CD4-positive, CD25-positive, alpha-beta regulatory T cell (primary cell): ENCODE results near the gene GRIP2. TPM values are rescaled to one million over a fixed set of nuclear protein-coding genes. Genes with fewer than 3 reads are reported as not detected.

Source experiments
- ATAC-seq, 2 donors: fragments of 150-1000 bp; cut with Tn5 transposase; one replicate each; pipeline ENCODE4 v1.10.0; 2021; ENCODE audit warnings: low read depth in 2 of 2, moderate number of reproducible peaks in 2 of 2, moderate library complexity in 1 of 2
- DNase-seq, 3 donors: peaks; one replicate each; pipeline versions ENCODE4 v3.0.0 to v3.0.0-alpha.2; 2012 to 2022; ENCODE audit warnings: mixed read lengths in 1 of 3
- H3K27ac ChIP-seq: one replicate; pipeline ENCODE4 v1.7.0; 2013; ENCODE audit warnings: mild to moderate bottlenecking, low read length; ENCODE audit not compliant: insufficient read depth, poor library complexity, severe bottlenecking
- H3K27me3 ChIP-seq: one replicate; pipeline ENCODE4 v1.7.0; 2013; ENCODE audit warnings: low read length; ENCODE audit not compliant: control insufficient read depth, insufficient read depth
- H3K36me3 ChIP-seq: one replicate; pipeline ENCODE4 v1.7.0; 2013; ENCODE audit warnings: mild to moderate bottlenecking, low read length, moderate library complexity; ENCODE audit not compliant: control insufficient read depth, insufficient read depth
- H3K4me1 ChIP-seq: 2 replicates; pipeline ENCODE4 v1.7.0; 2013; ENCODE audit warnings: mild to moderate bottlenecking, low read length; ENCODE audit not compliant: insufficient read depth, control insufficient read depth, poor library complexity, severe bottlenecking
- H3K4me3 ChIP-seq: one replicate; pipeline ENCODE4 v1.7.0; 2013; ENCODE audit warnings: low read depth, mild to moderate bottlenecking, low read length, moderate library complexity
- H3K9me3 ChIP-seq, 2 experiments: 1 replicate in 1 of 2; 2 replicates in 1 of 2; pipeline ENCODE4 v1.7.0; 2013; ENCODE audit warnings: low read length in 2 of 2, mild to moderate bottlenecking in 1 of 2, moderate library complexity in 1 of 2; ENCODE audit not compliant: control insufficient read depth in 2 of 2
- H3K27ac Mint-ChIP-seq, 3 donors: one replicate each; pipeline ENCODE4 v1.8.0; 2020 to 2022; ENCODE audit warnings: mild to moderate bottlenecking in 3 of 3, mixed read lengths in 3 of 3, moderate library complexity in 2 of 3
- H3K27me3 Mint-ChIP-seq: one replicate; pipeline ENCODE4 v1.8.0; 2022; ENCODE audit warnings: mild to moderate bottlenecking, mixed read lengths
- H3K36me3 Mint-ChIP-seq: one replicate; pipeline ENCODE4 v1.8.0; 2020; ENCODE audit warnings: mixed read lengths
- H3K4me1 Mint-ChIP-seq, 4 donors: one replicate each; pipeline ENCODE4 v1.8.0; 2020 to 2022; ENCODE audit warnings: mixed read lengths in 4 of 4, mild to moderate bottlenecking in 1 of 4
- H3K4me3 Mint-ChIP-seq, 4 donors: one replicate each; pipeline ENCODE4 v1.8.0; 2020 to 2022; ENCODE audit warnings: mild to moderate bottlenecking in 4 of 4, mixed read lengths in 4 of 4, moderate library complexity in 3 of 4
- H3K9me3 Mint-ChIP-seq, 7 donors: one replicate each; pipeline ENCODE4 v1.8.0; 2020 to 2022; ENCODE audit warnings: mixed read lengths in 7 of 7, mild to moderate bottlenecking in 3 of 7, moderate library complexity in 2 of 7
- polyA plus RNA-seq, 4 donors: library from polyadenylated mRNA; unstranded; fragments of 300-500 nt; fragmentation: Illumina TruSeq; gene quantifications; one replicate each; pipeline ENCODE4 v1.2.3, GENCODE V29; 2021
- total RNA-seq: library from RNA; stranded (reverse); gene quantifications from one replicate; pipeline ENCODE4 v1.2.3, GENCODE V29; 2022

Gene GRIP2
- total and polyA plus RNA-seq, 5 donors from 2014 or later, result 0.18 TPM; not detected in 4

- Histone ChIP-seq H3K4me1 (no peaks in the 10 kb centered on the region), H3K27ac (no peak overlapping the region), H3K4me3 (no peak overlapping the region), H3K9me3 (no peaks in the 10 kb centered on the region), H3K27me3 (no peaks in the 10 kb centered on the region), H3K36me3 (peaks cover 97% of the 10 kb centered on the region)
- peaks cover 0 to 4% (median 0%) of the 10 kb centered on the region in 4 donors for H3K4me1 Mint-ChIP-seq
- no peak overlapping the region for H3K4me3 Mint-ChIP-seq
- H3K36me3 Mint-ChIP-seq, result peaks cover 50% of the 10 kb centered on the region
- ATAC-seq (no peak), DNase-seq (no peak)
- no peaks in the 10 kb centered on the region for H3K27me3 Mint-ChIP-seq
- H3K27ac Mint-ChIP-seq, result peak overlapping the region in 2 of 3 donors; percentile 60 to 79
- H3K9me3 Mint-ChIP-seq, result no peaks in the 10 kb centered on the region
These were observed 59.0 kb downstream of the GRIP2 start for GRCh38 chr3:14481018-14481645.

GRCh38 chr3:14480207-14481017 is 59.7 kb downstream of the GRIP2 start:
- peak overlapping the region in 1 of 3 donors; percentile 79 for H3K27ac Mint-ChIP-seq
- no peak overlapping the region for H3K27ac ChIP-seq
- no peaks in the 10 kb centered on the region for H3K27me3 ChIP-seq
- no peaks in the 10 kb centered on the region for H3K27me3 Mint-ChIP-seq
- H3K4me1 Mint-ChIP-seq, result peaks cover 0 to 4% (median 0%) of the 10 kb centered on the region in 4 donors
- H3K36me3 Mint-ChIP-seq, result peaks cover 46% of the 10 kb centered on the region
- ATAC-seq (no peak), DNase-seq (no peak)
- no peaks in the 10 kb centered on the region for H3K9me3 Mint-ChIP-seq
- no peaks in the 10 kb centered on the region for H3K4me1 ChIP-seq
- H3K9me3 ChIP-seq, result no peaks in the 10 kb centered on the region
- no peak overlapping the region for H3K4me3 Mint-ChIP-seq
- no peak overlapping the region for H3K4me3 ChIP-seq
- H3K36me3 ChIP-seq, result peaks cover 93% of the 10 kb centered on the region

DNA sequence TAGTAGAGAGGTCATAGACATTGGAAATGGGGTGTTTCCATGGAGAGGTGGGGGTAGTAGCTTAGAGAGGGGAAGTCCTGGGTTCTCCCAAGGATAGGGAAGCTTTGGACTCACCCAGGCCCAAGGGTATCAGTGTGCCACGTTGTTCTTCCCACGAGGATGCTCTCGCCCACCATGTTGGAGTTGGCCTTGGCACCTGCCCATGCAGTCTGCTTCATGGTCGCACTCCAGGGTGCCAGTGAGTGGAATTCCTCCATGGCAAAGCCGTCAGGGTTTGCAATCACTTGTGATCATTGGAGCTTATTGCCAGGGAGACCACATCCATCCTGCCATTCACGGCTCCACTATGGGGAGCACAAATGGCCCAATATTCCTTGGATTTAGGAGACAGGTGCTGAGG is 60.6 kb downstream of the GRIP2 start:
- no peak for ATAC-seq
- Histone ChIP-seq H3K4me3 (no peak overlapping the region), H3K27ac (no peak overlapping the region), H3K36me3 (peaks cover 92% of the 10 kb centered on the region), H3K4me1 (no peaks in the 10 kb centered on the region), H3K9me3 (no peaks in the 10 kb centered on the region), H3K27me3 (no peaks in the 10 kb centered on the region)
- H3K4me3 Mint-ChIP-seq, result no peak overlapping the region
- DNase-seq, result no peak
- no peaks in the 10 kb centered on the region for H3K27me3 Mint-ChIP-seq
- peaks cover 41% of the 10 kb centered on the region for H3K36me3 Mint-ChIP-seq
- H3K27ac Mint-ChIP-seq, result peak overlapping the region in 2 of 3 donors; percentile 55 to 68
- H3K4me1 Mint-ChIP-seq, result peaks cover 0 to 4% (median 0%) of the 10 kb centered on the region in 4 donors
- no peaks in the 10 kb centered on the region for H3K9me3 Mint-ChIP-seq

DNA sequence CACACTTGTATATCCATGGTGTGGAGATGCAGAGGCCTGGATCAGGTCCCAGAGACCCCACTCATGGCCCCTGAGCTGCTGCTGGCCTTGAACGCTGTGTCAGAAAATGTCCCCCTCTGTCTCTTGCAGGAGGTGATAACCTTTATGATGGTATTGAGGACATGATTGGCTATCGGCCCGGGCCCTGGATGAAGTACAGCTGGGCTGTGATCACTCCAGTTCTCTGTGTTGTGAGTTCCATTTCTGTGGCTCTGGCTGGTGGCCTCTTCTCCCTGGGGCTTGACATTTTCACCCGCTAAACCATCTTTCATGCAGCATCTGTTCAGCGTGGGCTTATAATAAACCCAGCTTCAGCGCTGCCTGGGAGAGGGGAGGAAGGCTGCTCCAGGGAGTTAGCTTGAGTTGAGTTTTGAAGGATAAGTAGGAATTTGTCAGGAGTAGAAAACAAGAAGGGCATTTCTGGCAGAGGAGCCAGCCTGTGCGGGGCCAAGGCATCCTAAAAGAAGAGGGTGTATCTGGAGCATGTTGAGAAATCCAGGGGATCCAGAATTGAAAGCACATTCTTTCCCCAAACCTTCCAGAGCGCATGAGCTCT is 61.1 kb downstream of the GRIP2 start:
- Mint-ChIP-seq H3K9me3 (no peaks in the 10 kb centered on the region), H3K36me3 (peaks cover 40% of the 10 kb centered on the region), H3K27me3 (no peaks in the 10 kb centered on the region), H3K27ac (peak overlapping the region in 2 of 3 donors; percentile 55 to 68), H3K4me1 (peaks cover 0 to 4% (median 0%) of the 10 kb centered on the region in 4 donors), H3K4me3 (no peak overlapping the region)
- Histone ChIP-seq H3K4me3 (no peak overlapping the region), H3K36me3 (peaks cover 92% of the 10 kb centered on the region), H3K9me3 (no peaks in the 10 kb centered on the region), H3K4me1 (no peaks in the 10 kb centered on the region), H3K27ac (no peak overlapping the region), H3K27me3 (no peaks in the 10 kb centered on the region)
- ATAC-seq (no peak), DNase-seq (no peak)

GRCh38 chr3:14477311-14477935 is 62.7 kb downstream of the GRIP2 start:
- Mint-ChIP-seq H3K27me3 (no peaks in the 10 kb centered on the region), H3K4me1 (peaks cover 0 to 2% (median 0%) of the 10 kb centered on the region in 4 donors), H3K4me3 (no peak overlapping the region), H3K9me3 (no peaks in the 10 kb centered on the region), H3K36me3 (peaks cover 43% of the 10 kb centered on the region), H3K27ac (peak overlapping the region in 1 of 3 donors; percentile 26)
- ATAC-seq (no peak), DNase-seq (no peak)
- H3K27me3 ChIP-seq, result no peaks in the 10 kb centered on the region
- no peak overlapping the region for H3K27ac ChIP-seq
- H3K36me3 ChIP-seq, result peaks cover 91% of the 10 kb centered on the region
- no peak overlapping the region for H3K4me3 ChIP-seq
- no peaks in the 10 kb centered on the region for H3K4me1 ChIP-seq
- H3K9me3 ChIP-seq, result no peaks in the 10 kb centered on the region

DNA sequence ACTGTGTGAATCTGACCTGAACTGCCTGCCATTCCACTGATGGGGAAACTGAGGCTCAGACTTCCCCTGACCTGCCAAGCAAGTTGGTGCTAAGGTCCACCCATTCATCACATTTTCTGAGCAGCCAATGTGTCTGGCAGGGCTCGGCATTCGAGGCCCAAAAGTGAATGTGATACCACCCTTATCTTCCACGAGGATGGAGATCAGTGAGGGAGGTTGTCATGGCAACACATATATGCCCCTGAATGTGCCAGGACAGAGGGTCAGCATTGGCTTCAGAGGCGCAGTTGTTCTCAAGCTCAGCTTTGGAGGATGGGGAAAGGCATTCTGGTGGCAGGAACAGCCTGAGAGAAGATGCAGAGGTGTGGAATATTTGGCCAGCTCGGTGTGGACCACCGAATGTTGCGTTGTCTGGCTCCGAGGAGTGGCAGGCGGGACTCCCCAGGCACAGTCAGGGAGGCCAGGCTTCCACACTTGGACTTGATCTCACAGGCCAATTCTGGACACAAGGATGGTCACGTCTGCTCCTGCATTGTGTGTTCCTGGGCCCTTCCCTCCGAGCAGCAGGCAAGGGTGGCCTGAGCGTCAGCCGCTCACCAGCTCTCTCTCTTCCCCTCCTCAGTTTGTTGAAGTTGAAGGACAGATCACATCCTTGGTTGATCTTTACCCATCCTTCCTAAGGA is 63.4 kb downstream of the GRIP2 start:
- DNase-seq, result no peak
- H3K36me3 Mint-ChIP-seq, result peaks cover 40% of the 10 kb centered on the region
- no peaks in the 10 kb centered on the region for H3K27me3 ChIP-seq
- H3K27me3 Mint-ChIP-seq, result no peaks in the 10 kb centered on the region
- no peak overlapping the region for H3K27ac ChIP-seq
- H3K4me1 Mint-ChIP-seq, result peaks cover 0 to 2% (median 0%) of the 10 kb centered on the region in 4 donors
- H3K4me3 Mint-ChIP-seq, result no peak overlapping the region
- no peaks in the 10 kb centered on the region for H3K9me3 Mint-ChIP-seq
- no peak overlapping the region for H3K27ac Mint-ChIP-seq
- H3K9me3 ChIP-seq, result no peaks in the 10 kb centered on the region
- H3K4me3 ChIP-seq, result no peak overlapping the region
- no peaks in the 10 kb centered on the region for H3K4me1 ChIP-seq
- ATAC-seq, result no peak
- H3K36me3 ChIP-seq, result peaks cover 89% of the 10 kb centered on the region

GRCh38 chr3:14475621-14476020 is 64.5 kb downstream of the GRIP2 start:
- Mint-ChIP-seq H3K4me3 (no peak overlapping the region), H3K27me3 (no peaks in the 10 kb centered on the region), H3K4me1 (peaks cover 0 to 2% (median 0%) of the 10 kb centered on the region in 4 donors), H3K27ac (peak overlapping the region in 1 of 3 donors; percentile 69), H3K36me3 (peaks cover 35% of the 10 kb centered on the region), H3K9me3 (no peaks in the 10 kb centered on the region)
- Histone ChIP-seq H3K4me1 (no peaks in the 10 kb centered on the region), H3K27me3 (no peaks in the 10 kb centered on the region), H3K27ac (no peak overlapping the region), H3K9me3 (no peaks in the 10 kb centered on the region), H3K4me3 (no peak overlapping the region), H3K36me3 (peaks cover 86% of the 10 kb centered on the region)
- no peak for ATAC-seq
- DNase-seq, result no peak
